ENCODE results near the gene SHISA6.

DNA sequence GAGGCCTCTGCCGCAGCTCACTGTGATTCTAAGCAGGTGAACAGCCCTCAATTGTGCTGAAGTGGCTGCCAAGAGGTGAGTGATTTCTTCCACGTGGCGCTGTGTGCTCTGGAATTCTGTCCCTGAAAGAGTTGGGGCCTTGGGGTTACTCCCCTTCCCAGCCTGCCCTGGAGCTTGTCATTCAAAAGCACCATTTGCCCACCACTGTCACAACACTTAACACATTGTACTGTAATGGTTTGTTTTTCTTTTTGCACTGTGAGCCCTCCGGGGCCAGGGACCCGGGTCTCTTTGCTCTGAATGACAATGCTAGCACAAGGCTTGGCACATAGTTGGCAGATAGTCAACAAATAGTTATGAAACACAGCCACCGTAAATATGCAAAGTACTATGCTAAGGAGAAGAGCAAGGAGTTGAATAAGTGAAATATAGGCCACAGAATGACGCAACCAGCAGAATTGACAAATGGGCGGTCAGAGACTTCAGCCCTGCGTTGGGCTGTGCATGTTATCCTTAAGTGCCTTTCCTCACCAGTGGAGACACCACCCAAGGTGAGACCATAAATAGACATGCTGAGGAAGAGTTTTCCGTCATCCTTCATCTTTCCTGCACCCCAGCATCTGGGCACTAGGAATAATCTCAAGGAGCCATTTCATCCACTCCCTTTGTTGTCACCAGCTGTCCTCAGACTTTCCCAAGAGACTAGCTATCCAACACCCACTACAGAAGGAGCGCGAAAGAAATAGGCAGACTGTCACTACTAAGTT is 245.3 kb downstream of the SHISA6 start:
- TF ChIP-seq, protein P1, sequence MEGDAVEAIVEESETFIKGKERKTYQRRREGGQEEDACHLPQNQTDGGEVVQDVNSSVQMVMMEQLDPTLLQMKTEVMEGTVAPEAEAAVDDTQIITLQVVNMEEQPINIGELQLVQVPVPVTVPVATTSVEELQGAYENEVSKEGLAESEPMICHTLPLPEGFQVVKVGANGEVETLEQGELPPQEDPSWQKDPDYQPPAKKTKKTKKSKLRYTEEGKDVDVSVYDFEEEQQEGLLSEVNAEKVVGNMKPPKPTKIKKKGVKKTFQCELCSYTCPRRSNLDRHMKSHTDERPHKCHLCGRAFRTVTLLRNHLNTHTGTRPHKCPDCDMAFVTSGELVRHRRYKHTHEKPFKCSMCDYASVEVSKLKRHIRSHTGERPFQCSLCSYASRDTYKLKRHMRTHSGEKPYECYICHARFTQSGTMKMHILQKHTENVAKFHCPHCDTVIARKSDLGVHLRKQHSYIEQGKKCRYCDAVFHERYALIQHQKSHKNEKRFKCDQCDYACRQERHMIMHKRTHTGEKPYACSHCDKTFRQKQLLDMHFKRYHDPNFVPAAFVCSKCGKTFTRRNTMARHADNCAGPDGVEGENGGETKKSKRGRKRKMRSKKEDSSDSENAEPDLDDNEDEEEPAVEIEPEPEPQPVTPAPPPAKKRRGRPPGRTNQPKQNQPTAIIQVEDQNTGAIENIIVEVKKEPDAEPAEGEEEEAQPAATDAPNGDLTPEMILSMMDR (IDR thresholded peaks at IDR 0.05; ENCODE audit: low read depth, low read length, missing input control) = no peak
- TF ChIP-seq JUND (IDR thresholded peaks at IDR 0.05) = no peak
- no peak for TF ChIP-seq TAF1 (conservative IDR thresholded peaks at IDR 0.05)
- TF ChIP-seq RXRA (IDR thresholded peaks at IDR 0.05) = no peak
- TF ChIP-seq RAD21 (IDR thresholded peaks at IDR 0.05) = no peak
- no peak for TF ChIP-seq EGR1 (IDR thresholded peaks at IDR 0.05; ENCODE audit: low read depth in 2 of 2)
- TF ChIP-seq, protein P2, sequence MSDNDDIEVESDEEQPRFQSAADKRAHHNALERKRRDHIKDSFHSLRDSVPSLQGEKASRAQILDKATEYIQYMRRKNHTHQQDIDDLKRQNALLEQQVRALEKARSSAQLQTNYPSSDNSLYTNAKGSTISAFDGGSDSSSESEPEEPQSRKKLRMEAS (IDR thresholded peaks at IDR 0.05) = no peak
- TF ChIP-seq, protein P3, sequence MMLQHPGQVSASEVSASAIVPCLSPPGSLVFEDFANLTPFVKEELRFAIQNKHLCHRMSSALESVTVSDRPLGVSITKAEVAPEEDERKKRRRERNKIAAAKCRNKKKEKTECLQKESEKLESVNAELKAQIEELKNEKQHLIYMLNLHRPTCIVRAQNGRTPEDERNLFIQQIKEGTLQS (IDR thresholded peaks at IDR 0.05) = no peak
- TF ChIP-seq GABPA (IDR thresholded peaks at IDR 0.05 in 1 of 2, conservative IDR thresholded peaks at IDR 0.05 in 1 of 2) = no peak
- no peak for TF ChIP-seq SP1 (IDR thresholded peaks at IDR 0.05)
- TF ChIP-seq, protein P4, sequence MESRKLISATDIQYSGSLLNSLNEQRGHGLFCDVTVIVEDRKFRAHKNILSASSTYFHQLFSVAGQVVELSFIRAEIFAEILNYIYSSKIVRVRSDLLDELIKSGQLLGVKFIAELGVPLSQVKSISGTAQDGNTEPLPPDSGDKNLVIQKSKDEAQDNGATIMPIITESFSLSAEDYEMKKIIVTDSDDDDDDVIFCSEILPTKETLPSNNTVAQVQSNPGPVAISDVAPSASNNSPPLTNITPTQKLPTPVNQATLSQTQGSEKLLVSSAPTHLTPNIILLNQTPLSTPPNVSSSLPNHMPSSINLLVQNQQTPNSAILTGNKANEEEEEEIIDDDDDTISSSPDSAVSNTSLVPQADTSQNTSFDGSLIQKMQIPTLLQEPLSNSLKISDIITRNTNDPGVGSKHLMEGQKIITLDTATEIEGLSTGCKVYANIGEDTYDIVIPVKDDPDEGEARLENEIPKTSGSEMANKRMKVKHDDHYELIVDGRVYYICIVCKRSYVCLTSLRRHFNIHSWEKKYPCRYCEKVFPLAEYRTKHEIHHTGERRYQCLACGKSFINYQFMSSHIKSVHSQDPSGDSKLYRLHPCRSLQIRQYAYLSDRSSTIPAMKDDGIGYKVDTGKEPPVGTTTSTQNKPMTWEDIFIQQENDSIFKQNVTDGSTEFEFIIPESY (IDR thresholded peaks at IDR 0.05) = no peak
- TF ChIP-seq YY1 (IDR thresholded peaks at IDR 0.05) = no peak
- TF ChIP-seq, protein P5, sequence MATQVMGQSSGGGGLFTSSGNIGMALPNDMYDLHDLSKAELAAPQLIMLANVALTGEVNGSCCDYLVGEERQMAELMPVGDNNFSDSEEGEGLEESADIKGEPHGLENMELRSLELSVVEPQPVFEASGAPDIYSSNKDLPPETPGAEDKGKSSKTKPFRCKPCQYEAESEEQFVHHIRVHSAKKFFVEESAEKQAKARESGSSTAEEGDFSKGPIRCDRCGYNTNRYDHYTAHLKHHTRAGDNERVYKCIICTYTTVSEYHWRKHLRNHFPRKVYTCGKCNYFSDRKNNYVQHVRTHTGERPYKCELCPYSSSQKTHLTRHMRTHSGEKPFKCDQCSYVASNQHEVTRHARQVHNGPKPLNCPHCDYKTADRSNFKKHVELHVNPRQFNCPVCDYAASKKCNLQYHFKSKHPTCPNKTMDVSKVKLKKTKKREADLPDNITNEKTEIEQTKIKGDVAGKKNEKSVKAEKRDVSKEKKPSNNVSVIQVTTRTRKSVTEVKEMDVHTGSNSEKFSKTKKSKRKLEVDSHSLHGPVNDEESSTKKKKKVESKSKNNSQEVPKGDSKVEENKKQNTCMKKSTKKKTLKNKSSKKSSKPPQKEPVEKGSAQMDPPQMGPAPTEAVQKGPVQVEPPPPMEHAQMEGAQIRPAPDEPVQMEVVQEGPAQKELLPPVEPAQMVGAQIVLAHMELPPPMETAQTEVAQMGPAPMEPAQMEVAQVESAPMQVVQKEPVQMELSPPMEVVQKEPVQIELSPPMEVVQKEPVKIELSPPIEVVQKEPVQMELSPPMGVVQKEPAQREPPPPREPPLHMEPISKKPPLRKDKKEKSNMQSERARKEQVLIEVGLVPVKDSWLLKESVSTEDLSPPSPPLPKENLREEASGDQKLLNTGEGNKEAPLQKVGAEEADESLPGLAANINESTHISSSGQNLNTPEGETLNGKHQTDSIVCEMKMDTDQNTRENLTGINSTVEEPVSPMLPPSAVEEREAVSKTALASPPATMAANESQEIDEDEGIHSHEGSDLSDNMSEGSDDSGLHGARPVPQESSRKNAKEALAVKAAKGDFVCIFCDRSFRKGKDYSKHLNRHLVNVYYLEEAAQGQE (IDR thresholded peaks at IDR 0.05) = no peak

All from liver (tissue), 3 donors.